K562 (cell line): ENCODE measurements around the gene HEBP1. TPM values are rescaled to one million over a fixed set of nuclear protein-coding genes. Genes with fewer than 3 reads are reported as not detected.

Experiments used
- ATAC-seq: fragments of 200-7000 bp; cut with Tn5 transposase; 3 replicates; pipeline ENCODE4 v1.9.1; 2020; ENCODE audit warnings: moderate library complexity
- BruUV-seq: library from RNA; stranded (reverse); fragments of 400-500 nt; replicated peaks from 2 replicates; lab custom pipeline; 2021; lab: Mats Ljungman, UMichigan
- CTCF ChIA-PET: fragments of 300-600 bp; formaldehyde crosslinking; extraction: SDS; loops from one replicate; lab custom pipeline; 2021; ENCODE audit warnings: low intra/inter-chr PET ratio; lab: Yijun Ruan, JAX
- POLR2A ChIA-PET: fragments of 300-600, 350-650 bp; sonication (Branson Sonifier 250); formaldehyde crosslinking; extraction: SDS; loops from one replicate; lab custom pipeline; 2021; ENCODE audit warnings: antibody characterized with exemption, inconsistent platforms; lab: Yijun Ruan, JAX
- DNase-seq, 4 experiments: peaks; one replicate each; pipeline versions ENCODE4 v3.0.0 to v3.0.0-alpha.2; 2011 to 2018; ENCODE audit warnings: low spot score in 3 of 4, mixed read lengths in 3 of 4; ENCODE audit errors: extremely low read depth in 1 of 4
- FAIRE-seq: peaks from 2 replicates; lab custom pipeline; 2011; peaks lifted over from hg19 to GRCh38; lab: Jason Lieb, UNC
- H2AFZ ChIP-seq: 2 replicates; pipeline ENCODE4 v1.6.0; 2011; ENCODE audit warnings: low read depth, low read length, control low read depth, inconsistent platforms
- H3K27ac ChIP-seq: fragments of 200-600 bp; 3 replicates; pipeline ENCODE4 v1.8.0; 2011; ENCODE audit warnings: low read depth, mild to moderate bottlenecking, control low read depth, inconsistent platforms, low read length, moderate library complexity, mixed read lengths; ENCODE audit errors: extremely low read depth
- H3K27me3 ChIP-seq, 2 experiments: fragments of 300-600 bp in 1 of 2; 2 replicates in 1 of 2; 3 replicates in 1 of 2; pipeline versions ENCODE4 v1.6.0 to v1.8.0; 2011; ENCODE audit warnings: inconsistent platforms in 2 of 2, low read length in 2 of 2, mild to moderate bottlenecking in 1 of 2, mixed read lengths in 1 of 2, moderate library complexity in 1 of 2; ENCODE audit not compliant: control insufficient read depth in 2 of 2, insufficient read depth in 2 of 2
- H3K36me3 ChIP-seq: fragments of 300-600 bp; 3 replicates; pipeline ENCODE4 v1.8.0; 2011; ENCODE audit warnings: mild to moderate bottlenecking, low read length, inconsistent platforms; ENCODE audit not compliant: control insufficient read depth, insufficient read depth
- H3K4me1 ChIP-seq, 2 experiments: fragments of 200-600 bp in 1 of 2; replicated peaks in 1 of 2; 2 replicates in 1 of 2; 3 replicates in 1 of 2; pipeline versions ENCODE4 v1.5.1 to v1.8.0; 2011; ENCODE audit warnings: inconsistent platforms in 2 of 2, low read length in 2 of 2, mild to moderate bottlenecking in 1 of 2, mixed read lengths in 1 of 2, moderate library complexity in 1 of 2; ENCODE audit not compliant: control insufficient read depth in 2 of 2, insufficient read depth in 2 of 2
- H3K4me2 ChIP-seq: 2 replicates; pipeline ENCODE4 v1.6.1; 2011; ENCODE audit warnings: low read length, control low read depth, inconsistent platforms, mixed read lengths; ENCODE audit not compliant: insufficient read depth
- H3K4me3 ChIP-seq: fragments of 200-600 bp; sonication (generic), shearing (Covaris generic); 2 replicates; pipeline ENCODE4 v1.5.1; 2016; ENCODE audit warnings: control low read depth, inconsistent platforms
- H3K79me2 ChIP-seq: fragments of 200-600 bp; 3 replicates; pipeline ENCODE4 v1.8.0; 2011; ENCODE audit warnings: low read length, inconsistent platforms; ENCODE audit not compliant: control insufficient read depth, insufficient read depth
- H3K9ac ChIP-seq, 2 experiments: 2 replicates each; pipeline versions ENCODE4 v1.6.0 to v1.6.1; 2011; ENCODE audit warnings: low read depth in 2 of 2, low read length in 2 of 2, control low read depth in 1 of 2, inconsistent platforms in 1 of 2, mild to moderate bottlenecking in 1 of 2, mixed read lengths in 1 of 2; ENCODE audit not compliant: insufficient read depth in 1 of 2
- H3K9me1 ChIP-seq: one replicate; pipeline ENCODE4 v1.6.0; 2011; ENCODE audit warnings: inconsistent platforms, mild to moderate bottlenecking, low read length, moderate library complexity; ENCODE audit not compliant: control insufficient read depth, insufficient read depth
- H3K9me3 ChIP-seq: replicated peaks from 2 replicates; pipeline ENCODE4 v1.5.1; 2011; ENCODE audit warnings: low read depth, low read length, inconsistent platforms; ENCODE audit not compliant: control insufficient read depth, insufficient read depth
- H4K20me1 ChIP-seq: replicated peaks from 2 replicates; pipeline ENCODE4 v1.6.1; 2011; ENCODE audit warnings: low read length, inconsistent platforms, mixed read lengths; ENCODE audit not compliant: control insufficient read depth, insufficient read depth
- COPS2 ChIP-seq: fragments of 450-650 bp; conservative IDR thresholded peaks from 2 replicates; pipeline ENCODE4 v1.6.1; 2016; ENCODE audit warnings: mild to moderate bottlenecking, moderate library complexity
- DNMT1 ChIP-seq: fragments of 450-650 bp; IDR thresholded peaks from 2 replicates; pipeline ENCODE4 v1.6.1; 2016; ENCODE audit warnings: antibody characterized with exemption, mild to moderate bottlenecking
- FOXP1 ChIP-seq: sonication (generic); formaldehyde crosslinking; IDR thresholded peaks from 2 replicates; pipeline ENCODE4 v1.8.0; 2022; ENCODE audit warnings: mild to moderate bottlenecking, missing genetic modification reagents
- IRF2 ChIP-seq: sonication (generic); formaldehyde crosslinking; IDR thresholded peaks from 2 replicates; pipeline ENCODE4 v1.8.1; 2022; ENCODE audit warnings: mild to moderate bottlenecking, missing genetic modification reagents
- KDM1A ChIP-seq, 2 experiments: fragments of 450-650 bp; IDR thresholded peaks; 2 replicates each; pipeline ENCODE4 v1.6.1; 2016; ENCODE audit warnings: mild to moderate bottlenecking in 2 of 2
- MYC ChIP-seq, 2 experiments: fragments of 250-450 bp in 1 of 2; sonication (Bioruptor Pico) in 1 of 2; IDR thresholded peaks; 2 replicates each; pipeline versions ENCODE4 v1.5.1 to v1.6.1; 2012 to 2021; ENCODE audit warnings: low read depth in 2 of 2, borderline replicate concordance in 1 of 2, improper control_type of control experiment in 1 of 2, low read length in 1 of 2, mild to moderate bottlenecking in 1 of 2, moderate library complexity in 1 of 2
- POLR2B ChIP-seq: fragments of 450-650 bp; IDR thresholded peaks from 2 replicates; pipeline ENCODE4 v1.6.1; 2018; ENCODE audit warnings: low read depth; ENCODE audit not compliant: partially characterized antibody
- POLR3A ChIP-seq: IDR thresholded peaks from 2 replicates; pipeline ENCODE4 v1.6.1; 2011; ENCODE audit warnings: borderline replicate concordance, mild to moderate bottlenecking, moderate library complexity; ENCODE audit not compliant: insufficient read length, insufficient read depth; ENCODE audit errors: extremely low read depth
- RBFOX2 ChIP-seq: fragments of 200-400 bp; formaldehyde crosslinking; IDR thresholded peaks from 2 replicates; pipeline ENCODE4 v1.6.1; 2017; ENCODE audit warnings: low read depth, mild to moderate bottlenecking, low read length, moderate library complexity
- RCOR1 ChIP-seq, 2 experiments: IDR thresholded peaks; 2 replicates each; pipeline ENCODE4 v1.6.1; 2012; ENCODE audit warnings: low read depth in 2 of 2, low read length in 2 of 2, borderline replicate concordance in 1 of 2, improper control_type of control experiment in 1 of 2
- RNF2 ChIP-seq: sonication (generic); IDR thresholded peaks from 2 replicates; pipeline ENCODE4 v1.6.1; 2016
- SIN3B ChIP-seq: fragments of 450-650 bp; IDR thresholded peaks from 2 replicates; pipeline ENCODE4 v1.6.1; 2017; ENCODE audit warnings: low read depth, mild to moderate bottlenecking, moderate library complexity
- SMARCA4 ChIP-seq: fragments of 450-650 bp; IDR thresholded peaks from 2 replicates; pipeline ENCODE4 v1.6.1; 2016
- STAT5A ChIP-seq: IDR thresholded peaks from 2 replicates; pipeline ENCODE4 v1.6.1; 2012; ENCODE audit warnings: low read length, inconsistent platforms, borderline replicate concordance
- UBTF ChIP-seq, 2 experiments: IDR thresholded peaks; 2 replicates each; pipeline ENCODE4 v1.6.1; 2012; ENCODE audit warnings: improper control_type of control experiment in 2 of 2, low read depth in 2 of 2, low read length in 2 of 2, borderline replicate concordance in 1 of 2
- ZC3H11A ChIP-seq: IDR thresholded peaks from 2 replicates; pipeline ENCODE4 v1.6.1; 2012; ENCODE audit warnings: low read depth, low read length, improper control_type of control experiment
- ZNF23 ChIP-seq: fragments of 250-450 bp; sonication (Bioruptor Pico); IDR thresholded peaks from 2 replicates; pipeline ENCODE4 v1.4.0; 2020; ENCODE audit warnings: mild to moderate bottlenecking
- ZNF584 ChIP-seq: fragments of 200-800 bp; sonication (Bioruptor generic); IDR thresholded peaks from 2 replicates; pipeline ENCODE4 v1.6.1; 2016; ENCODE audit warnings: low read depth, mild to moderate bottlenecking, missing genetic modification characterization, missing compliant biosample characterization
- ZNF830 ChIP-seq: fragments of 250-450 bp; sonication (Bioruptor Pico); IDR thresholded peaks from 2 replicates; pipeline ENCODE4 v1.5.0; 2021; ENCODE audit warnings: mild to moderate bottlenecking
- WGBS: fragments of 100-300 bp; shearing (Covaris generic); methylation state at CpG from one replicate; pipeline ENCODE4 v1.1.6; 2016; ENCODE audit warnings: low coverage, mixed read lengths; ENCODE audit not compliant: insufficient coverage; ENCODE audit errors: missing lambda C conversion rate; 5-methylcytosine and 5-hydroxymethylcytosine counted together
- in situ Hi-C: fragments of 300-500 bp; cut with MboI; formaldehyde crosslinking; loops from 4 replicates; pipeline ENCODE4 v1.15.0; 2018; ENCODE audit warnings: inconsistent platforms, mixed read lengths
- intact Hi-C: fragments of 100-400 bp; cut with micrococcal nuclease; formaldehyde crosslinking; loops from 2 replicates; pipeline ENCODE4 v1.14.2; 2022
- polyA plus RNA-seq, 8 experiments: library from polyadenylated mRNA; depleted of rRNA in 4 of 8; stranded (reverse) in 5 of 8; unstranded in 3 of 8; fragments of >200 nt; fragmentation: Nextera tagmentation in 2 of 8; fragmentation: Illumina TruSeq in 1 of 8; extraction: Ambion mirVana in 2 of 8; extraction: Trizol in 1 of 8; gene quantifications; 2 replicates each; pipeline versions ENCODE4 v1.2.1 to v1.2.3, GENCODE V29; 2011 to 2014; ENCODE audit warnings: inconsistent platforms in 1 of 8, missing spikeins in 1 of 8
- total RNA-seq, 7 experiments: library from RNA; depleted of rRNA in 6 of 7; stranded (reverse); fragments of >200 nt in 6 of 7; fragmentation: Illumina TruSeq in 2 of 7; extraction: Trizol in 2 of 7; gene quantifications; 2 replicates each; pipeline versions ENCODE4 v1.2.1 to v1.2.3, GENCODE V29; 2011 to 2021; ENCODE audit warnings: low replicate concordance in 1 of 7

Gene HEBP1
- total and polyA plus RNA-seq, 9 of the 15 experiments (the other 6 are each of a cell fraction or from before 2014, with no cell fraction given): 1.1 to 10.1 (median 2.4) TPM

DNA sequence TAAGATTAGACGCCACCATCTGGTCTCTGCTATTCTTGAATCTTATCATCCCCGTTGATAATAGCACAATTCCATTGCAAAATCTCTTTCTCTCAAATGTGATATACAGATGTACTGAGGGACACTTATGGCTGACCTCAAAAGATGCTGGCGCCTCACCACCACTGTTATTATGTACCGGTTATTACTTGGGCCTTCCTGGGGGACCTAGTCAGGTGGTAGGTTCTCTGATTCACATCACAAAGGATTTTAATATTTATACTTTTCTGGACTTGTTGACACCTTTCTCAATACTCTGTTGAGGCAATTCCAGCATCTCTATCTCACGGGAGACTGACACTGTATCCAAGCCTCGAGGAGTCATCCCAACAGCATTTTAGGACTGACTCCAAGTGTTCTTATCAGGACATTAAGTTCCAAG lies 22.8 kb upstream of the HEBP1 start:
- intact Hi-C loops: loop anchor here (5.0 kb wide), 1 partner anchor 74 kb away; no protein-coding TSS in a partner anchor
- no TSS peak for BruUV-seq
- H2AFZ ChIP-seq: no peak overlapping the region
- no peak overlapping the region for H3K27ac ChIP-seq
- CTCF ChIA-PET: no interaction called here
- H3K79me2 ChIP-seq: no peaks in the 10 kb centered on the region
- whole genome bisulfite sequencing: 42% methylated on average over 5 of the region's 6 CpGs
- TF ChIP-seq RBFOX2: no peak
- no peak for TF ChIP-seq RNF2
- TF ChIP-seq MYC (IDR thresholded peaks at IDR 0.05; ENCODE audit: low read depth, low read length): no peak
- no peak for TF ChIP-seq MYC (CRISPR knock-in tag; IDR thresholded peaks at IDR 0.05; ENCODE audit: borderline replicate concordance, low read depth)
- TF ChIP-seq SMARCA4: no peak
- no peak for TF ChIP-seq ZC3H11A
- no peak for TF ChIP-seq POLR3A
- TF ChIP-seq UBTF (IDR thresholded peaks at IDR 0.05; ENCODE audit: borderline replicate concordance in 1 of 2, low read depth in 2 of 2, low read length in 2 of 2): no peak
- TF ChIP-seq RCOR1 (IDR thresholded peaks at IDR 0.05; ENCODE audit: borderline replicate concordance in 1 of 2, low read depth in 2 of 2, low read length in 2 of 2): no peak
- TF ChIP-seq SIN3B: no peak
- no peak for TF ChIP-seq ZNF23 (CRISPR knock-in tag)
- no peak for TF ChIP-seq FOXP1
- no peak for TF ChIP-seq STAT5A
- TF ChIP-seq IRF2: no peak
- no peak for TF ChIP-seq POLR2B
- TF ChIP-seq COPS2: no peak
- TF ChIP-seq ZNF830 (CRISPR knock-in tag): no peak
- no peak for TF ChIP-seq KDM1A (IDR thresholded peaks at IDR 0.05)
- no peak for TF ChIP-seq DNMT1
- no peak for TF ChIP-seq ZNF584 (CRISPR knock-in tag)
- TF ChIP-seq, all 486 proteins: peak for 0
- H3K4me1 ChIP-seq: no peaks in the 10 kb centered on the region; a peak in 1 of 5 replicates
- H3K36me3 ChIP-seq: no peaks in the 10 kb centered on the region
- no peak for DNase-seq
- POLR2A ChIA-PET: no interaction called here
- no peak for FAIRE-seq
- ATAC-seq: no peak
- H3K9me1 ChIP-seq: no peaks in the 10 kb centered on the region
- in situ Hi-C loops: loop anchor here (25.0 kb wide), 1 partner anchor 189 kb away; no protein-coding TSS in a partner anchor
- no peak overlapping the region for H3K4me3 ChIP-seq
- H3K9me3 ChIP-seq: no peaks in the 10 kb centered on the region
- no peak overlapping the region for H3K4me2 ChIP-seq
- H4K20me1 ChIP-seq: no peaks in the 10 kb centered on the region
- H3K27me3 ChIP-seq: no peaks in the 10 kb centered on the region
- no peak overlapping the region for H3K9ac ChIP-seq
